ENCODE measurements around the gene DLEU7. TPM values are rescaled to one million over a fixed set of nuclear protein-coding genes. Genes with fewer than 3 reads are reported as not detected.

Gene DLEU7
- total RNA-seq (2021) = 1.5 and 1.8 TPM in 2 replicates
- long read RNA-seq, partial matches to known transcripts = 0 of 1 reads
- long read RNA-seq, other reads (novel, unspliced or antisense) = 0 of 1 reads

DNA sequence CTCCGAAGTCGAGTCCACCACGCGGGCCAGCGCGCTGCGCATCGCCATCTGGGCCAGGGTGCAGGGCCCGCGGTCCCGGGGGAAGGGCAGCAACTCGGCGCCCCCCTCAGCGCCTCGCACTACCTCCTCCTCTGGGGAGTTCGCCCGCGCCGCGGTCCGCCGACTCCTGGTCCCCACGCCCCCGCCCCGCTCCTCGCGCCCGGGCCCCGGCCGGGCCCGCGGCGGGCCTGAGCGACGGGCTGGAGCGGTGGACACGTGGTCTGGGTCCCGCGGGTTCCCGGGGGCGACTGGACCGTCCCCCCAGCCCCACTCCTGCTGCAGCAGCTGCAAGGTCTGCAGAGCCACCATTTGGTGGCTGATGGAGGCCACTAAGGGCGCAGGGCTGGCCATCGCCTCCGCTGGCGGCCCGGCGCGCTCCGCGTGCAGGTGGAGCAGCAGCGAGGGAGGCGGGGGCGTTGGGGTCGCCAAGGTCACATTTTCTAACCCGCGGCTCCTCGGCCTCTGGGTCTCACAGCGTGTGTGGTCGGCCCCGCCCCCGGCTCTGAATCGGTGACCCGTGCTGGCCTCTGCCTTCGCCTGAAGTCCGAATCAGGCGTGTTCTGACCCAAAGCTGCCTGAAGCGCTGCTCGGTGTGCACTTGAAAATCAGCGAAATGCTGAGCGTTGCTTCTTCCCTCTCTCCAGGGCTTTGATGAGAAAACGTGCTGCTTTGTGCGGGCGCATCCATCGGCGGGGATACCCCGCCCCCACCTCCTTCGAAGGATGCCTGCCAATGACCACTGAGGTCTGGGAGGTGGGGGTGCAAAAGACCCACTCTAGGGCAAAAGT is at the start of gene DLEU7:
DLEU7 (minus strand) TSS at position 436 of the 827 bp plus-strand sequence; CDS start at position 390, 46 bp downstream.
- no peak within 1 kb of the TSS for H4K8ac ChIP-seq (replicated peaks; ENCODE audit: insufficient read length, low read depth, low read length)
- H3K79me2 ChIP-seq (ENCODE audit: insufficient read depth, low read length) = no peaks in the 10 kb centered on the region
- H3K4me1 Mint-ChIP-seq = peaks cover 19 to 22% of the 10 kb centered on the region in 2 experiments
- peaks cover 11% of the 10 kb centered on the region for H3K23me2 ChIP-seq (ENCODE audit: insufficient read length, low read depth, low read length, poor library complexity, severe bottlenecking)
- peaks cover 61% of the 10 kb centered on the region for H3K27me3 Mint-ChIP-seq (ENCODE audit: low read depth)
- H2BK15ac ChIP-seq (ENCODE audit: low read depth, low read length) = no peak within 1 kb of the TSS
- H3K4me2 ChIP-seq (ENCODE audit: insufficient read depth, insufficient read length, low read length) = peak within 1 kb of the TSS; percentile 69
- peaks cover 4% of the 10 kb centered on the region; the same call in 1 of the 2 replicates for H3K4me1 ChIP-seq (ENCODE audit: insufficient read depth, low read length)
- peak within 1 kb of the TSS; percentile 3 for H3K9ac ChIP-seq (ENCODE audit: extremely low read depth, insufficient read length, low read length)
- H3K9me3 Mint-ChIP-seq = no peaks in the 10 kb centered on the region; a peak in 1 of 5 replicates
- no peaks in the 10 kb centered on the region for H3K79me1 ChIP-seq (ENCODE audit: insufficient read depth, low read depth, low read length, poor library complexity, severe bottlenecking)
- peak within 1 kb of the TSS; percentile 35 for H3K18ac ChIP-seq (ENCODE audit: insufficient read length, low read depth, low read length)
- H3T11ph ChIP-seq (ENCODE audit: low read length) = no peak within 1 kb of the TSS
- no peak within 1 kb of the TSS for H2BK120ac ChIP-seq (ENCODE audit: low read depth, low read length, poor library complexity, severe bottlenecking)
- H3K14ac ChIP-seq (ENCODE audit: insufficient read depth, low read length) = peak within 1 kb of the TSS; percentile 62
- peak within 1 kb of the TSS; percentile 68 to 87 for H3K4me3 Mint-ChIP-seq
- no CpG with 5 or more reads among the region's 78 CpGs for WGBS (ENCODE audit: extremely low coverage, insufficient read length, low lambda C conversion rate)
- H2BK5ac ChIP-seq (ENCODE audit: insufficient read length, low read length) = no peak within 1 kb of the TSS
- DNase-seq = peak; percentile 74
- H3K36me3 Mint-ChIP-seq (ENCODE audit: insufficient read depth in 1 of 3, low read depth in 3 of 3) = peaks cover 0 to 6% (median 0%) of the 10 kb centered on the region in 3 experiments; a peak in 3 of 7 replicates
- no peak within 1 kb of the TSS for H3K4ac ChIP-seq (ENCODE audit: low read depth, low read length)
- no peak within 1 kb of the TSS for H2AK5ac ChIP-seq (ENCODE audit: insufficient read length, low read length)
- TF ChIP-seq, protein P1, sequence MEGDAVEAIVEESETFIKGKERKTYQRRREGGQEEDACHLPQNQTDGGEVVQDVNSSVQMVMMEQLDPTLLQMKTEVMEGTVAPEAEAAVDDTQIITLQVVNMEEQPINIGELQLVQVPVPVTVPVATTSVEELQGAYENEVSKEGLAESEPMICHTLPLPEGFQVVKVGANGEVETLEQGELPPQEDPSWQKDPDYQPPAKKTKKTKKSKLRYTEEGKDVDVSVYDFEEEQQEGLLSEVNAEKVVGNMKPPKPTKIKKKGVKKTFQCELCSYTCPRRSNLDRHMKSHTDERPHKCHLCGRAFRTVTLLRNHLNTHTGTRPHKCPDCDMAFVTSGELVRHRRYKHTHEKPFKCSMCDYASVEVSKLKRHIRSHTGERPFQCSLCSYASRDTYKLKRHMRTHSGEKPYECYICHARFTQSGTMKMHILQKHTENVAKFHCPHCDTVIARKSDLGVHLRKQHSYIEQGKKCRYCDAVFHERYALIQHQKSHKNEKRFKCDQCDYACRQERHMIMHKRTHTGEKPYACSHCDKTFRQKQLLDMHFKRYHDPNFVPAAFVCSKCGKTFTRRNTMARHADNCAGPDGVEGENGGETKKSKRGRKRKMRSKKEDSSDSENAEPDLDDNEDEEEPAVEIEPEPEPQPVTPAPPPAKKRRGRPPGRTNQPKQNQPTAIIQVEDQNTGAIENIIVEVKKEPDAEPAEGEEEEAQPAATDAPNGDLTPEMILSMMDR (conservative IDR thresholded peaks at IDR 0.05) = no peak
- H3K27ac ChIP-seq (ENCODE audit: insufficient read length, low read depth, low read length) = no peak within 1 kb of the TSS
- no peak within 1 kb of the TSS for H2BK20ac ChIP-seq (ENCODE audit: low read depth, low read length, poor library complexity, severe bottlenecking)
- no peak within 1 kb of the TSS for H3K23ac ChIP-seq (ENCODE audit: insufficient read length, low read depth, low read length)
- H4K20me1 ChIP-seq (ENCODE audit: control insufficient read depth, insufficient read depth, insufficient read length) = no peaks in the 10 kb centered on the region
- H3K56ac ChIP-seq (ENCODE audit: insufficient read length, low read depth, low read length) = no peak within 1 kb of the TSS
- peak within 1 kb of the TSS; percentile 9 for H2AFZ ChIP-seq (ENCODE audit: low read length)
- H3K27me3 ChIP-seq (ENCODE audit: insufficient read depth, low read length) = peaks cover 2% of the 10 kb centered on the region; the same call in 1 of the 2 replicates
- peak within 1 kb of the TSS in 1 of 3 experiments; percentile 86; a peak in 1 of 7 replicates for H3K27ac Mint-ChIP-seq
- no peak within 1 kb of the TSS for H4K91ac ChIP-seq (ENCODE audit: insufficient read length, low read depth, low read length)
- no peak within 1 kb of the TSS for H2BK12ac ChIP-seq (ENCODE audit: insufficient read length, low read depth, low read length)
- H4K5ac ChIP-seq (ENCODE audit: insufficient read length, low read depth, low read length) = no peak within 1 kb of the TSS
- H3K9me3 ChIP-seq (ENCODE audit: control insufficient read depth, low read depth, low read length) = no peaks in the 10 kb centered on the region

Data from H9 (cell line).